DMS79 (cell line): ENCODE measurements around the gene RABGAP1.

ENCODE experiments used
- DNase-seq: peaks from one replicate; lab custom pipeline; 2025; lab: John Stamatoyannopoulos, UW

RABGAP1 gene

DNA sequence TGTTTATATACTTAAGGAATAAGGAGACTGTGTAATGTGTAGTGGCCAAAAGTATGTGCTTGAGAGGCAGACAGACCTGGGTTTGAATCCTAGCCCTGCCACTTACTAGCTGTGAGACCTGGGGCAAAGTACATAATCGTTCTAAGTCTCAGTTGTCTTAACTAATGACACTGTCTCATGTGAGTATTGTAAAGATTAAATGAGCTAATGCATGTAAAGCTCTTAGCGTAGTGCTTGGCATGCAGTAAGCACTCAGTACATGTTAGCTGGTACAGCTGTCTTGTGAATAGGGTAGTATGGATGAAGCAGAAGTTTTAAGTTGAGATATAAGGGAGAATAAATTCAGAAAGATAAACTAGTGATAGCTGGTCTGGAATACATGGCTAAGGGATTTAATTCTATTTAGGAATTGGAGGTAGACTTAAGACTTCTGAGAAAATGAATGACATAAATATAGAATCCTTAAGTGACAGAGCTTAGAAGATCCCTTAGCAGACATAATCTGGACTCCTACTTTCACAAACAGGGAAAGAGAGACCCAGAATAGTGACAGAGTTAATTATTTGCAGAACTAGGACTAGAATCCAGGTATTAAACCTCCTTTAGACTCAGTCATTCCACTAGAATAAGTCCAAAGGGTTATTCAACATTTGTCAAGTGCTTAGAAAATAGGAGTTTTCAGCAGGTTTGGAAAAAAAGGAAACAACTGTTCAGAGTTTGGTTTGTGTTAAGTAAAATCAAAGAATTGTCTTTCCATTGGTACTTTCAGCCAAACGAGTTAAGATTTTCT is 105.8 kb downstream of the RABGAP1 start:
- no peak for DNase-seq

DNA sequence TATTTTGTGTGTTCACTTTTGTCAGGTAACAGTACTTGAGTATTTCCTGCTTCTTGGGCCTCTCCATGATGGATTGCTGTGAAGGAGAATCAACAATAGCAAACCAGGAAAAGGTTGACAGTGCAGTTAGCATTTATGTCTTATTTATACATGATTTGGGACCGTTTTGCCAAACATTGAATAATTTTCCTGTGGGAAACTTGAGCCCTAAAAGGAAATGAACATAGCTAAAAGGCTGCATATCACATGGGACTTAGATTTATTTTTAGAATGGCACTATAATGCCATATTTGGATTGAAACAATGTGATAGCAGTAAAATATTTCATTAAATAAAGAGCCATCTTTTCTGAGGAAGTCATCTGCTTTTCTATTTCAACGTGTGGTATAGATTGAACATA is 107.9 kb downstream of the RABGAP1 start:
- DNase-seq: no peak

DNA sequence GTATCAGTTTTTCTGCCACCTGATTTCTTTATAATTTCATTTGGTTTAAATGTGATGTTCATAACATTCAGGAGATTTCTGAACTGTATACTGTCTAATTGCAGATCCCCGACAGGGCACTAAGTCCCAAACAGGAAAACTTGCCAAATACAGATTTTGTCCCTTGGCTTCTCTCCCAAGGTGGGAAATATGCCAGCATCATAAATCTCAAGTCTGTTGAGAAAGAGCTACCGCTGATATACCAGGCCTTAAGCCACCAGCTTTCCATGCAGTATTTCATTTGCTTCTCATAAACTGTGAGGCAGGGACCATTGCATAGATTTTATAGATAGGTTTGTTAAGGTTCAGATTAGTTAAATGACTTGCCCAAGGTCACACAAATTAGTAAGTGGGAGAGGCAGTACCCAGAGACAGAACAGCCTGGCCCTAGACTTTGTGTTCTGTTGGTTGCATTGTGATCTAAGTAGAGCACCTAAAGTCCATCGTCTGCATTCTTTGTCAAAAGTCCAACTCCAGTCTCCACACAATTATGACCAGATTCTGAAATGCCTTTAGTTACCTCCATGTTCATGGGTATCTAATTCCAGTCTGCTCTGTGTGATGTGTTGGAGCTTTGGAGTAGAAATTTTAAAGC is 108.9 kb downstream of the RABGAP1 start:
- peak; percentile 25 for DNase-seq

DNA sequence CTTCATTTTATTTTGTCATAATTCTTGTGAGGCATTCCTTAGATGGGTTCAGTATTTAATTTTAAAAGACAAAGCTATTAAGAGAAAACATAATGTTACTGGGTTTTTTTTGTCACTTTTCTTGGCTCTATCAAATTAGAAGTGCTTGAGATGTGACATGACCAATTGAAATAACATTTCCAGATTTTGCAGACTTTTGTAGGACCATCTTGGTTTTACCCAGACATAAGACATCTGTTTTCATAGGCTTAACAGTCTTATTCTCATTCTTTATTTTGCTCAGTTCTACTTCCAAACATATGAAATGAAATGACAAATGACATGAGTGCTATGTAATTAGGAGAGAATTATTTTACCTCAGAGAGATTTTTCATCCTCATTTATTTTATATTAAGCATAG is 112.2 kb downstream of the RABGAP1 start:
- DNase-seq: no peak

DNA sequence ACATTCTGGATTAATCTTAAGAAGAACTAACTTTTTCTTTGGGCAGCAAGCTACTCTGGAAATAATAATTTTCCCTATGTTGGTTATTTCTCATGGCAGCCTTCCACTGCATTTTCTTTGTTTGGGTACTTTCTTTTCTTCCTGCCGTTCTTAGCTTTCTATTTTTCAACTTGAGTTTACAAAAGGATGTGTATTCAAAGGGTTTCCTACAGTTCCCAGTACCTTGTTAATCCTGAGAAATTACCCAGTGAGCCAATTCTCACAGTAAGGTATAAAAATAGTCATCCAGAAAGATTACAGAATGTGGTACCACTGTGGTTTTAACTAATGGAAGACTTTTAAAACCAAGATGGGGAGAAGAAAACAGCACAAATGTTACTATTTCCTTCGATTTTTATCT is 112.9 kb downstream of the RABGAP1 start:
- no peak for DNase-seq

DNA sequence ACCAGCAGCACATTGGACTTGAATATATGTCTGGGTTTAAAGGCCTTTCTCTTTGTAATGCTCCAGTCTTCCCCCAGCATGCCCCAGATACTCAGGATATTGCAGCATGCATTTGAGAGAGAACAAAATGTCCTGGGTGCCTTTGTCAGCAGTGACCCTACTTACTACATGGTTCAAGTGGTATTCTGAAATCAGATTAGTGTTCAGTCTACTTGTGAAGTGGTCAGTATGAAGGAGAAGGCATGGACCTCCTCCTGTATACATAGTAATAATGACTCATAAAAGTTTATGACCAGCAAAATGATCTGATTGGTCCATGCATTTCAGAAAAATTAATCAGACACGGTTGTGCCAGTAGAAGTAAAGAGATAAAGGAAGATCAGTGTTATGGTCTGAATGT is 118.0 kb downstream of the RABGAP1 start:
- DNase-seq: no peak

DNA sequence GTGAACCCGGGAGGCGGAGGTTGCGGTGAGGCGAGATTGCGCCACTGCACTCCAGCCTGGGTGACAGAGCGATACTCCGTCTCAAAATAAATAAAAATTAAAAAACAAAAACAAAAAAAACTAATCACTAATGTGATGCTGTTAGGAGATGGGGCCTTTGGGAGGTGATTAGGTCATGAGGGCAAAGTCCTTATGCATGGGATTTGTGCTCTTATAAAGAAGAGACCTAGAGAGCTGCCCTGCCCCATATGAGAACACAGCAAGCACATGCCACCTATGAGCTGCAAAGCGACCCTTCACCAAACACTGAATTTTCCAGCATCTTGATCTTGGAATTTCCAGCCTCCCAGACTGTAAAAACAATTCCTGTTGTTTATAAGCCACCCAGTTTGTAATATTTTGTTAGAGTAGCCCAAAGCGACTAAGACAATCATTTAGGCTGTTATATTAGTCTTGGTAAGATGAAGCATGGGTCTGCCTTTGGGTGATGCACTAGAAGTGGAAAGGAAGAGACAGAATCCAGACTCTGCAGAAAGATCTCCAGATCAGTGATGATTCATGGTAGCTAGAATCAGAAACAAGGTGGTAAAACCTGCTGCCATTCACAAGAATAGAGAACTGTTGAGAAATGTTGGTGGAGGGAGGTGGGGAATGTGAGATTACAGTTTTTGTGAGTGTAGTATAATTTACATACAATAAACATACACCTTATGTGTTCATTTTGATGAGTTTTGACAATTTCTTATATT is 118.8 kb downstream of the RABGAP1 start:
- no peak for DNase-seq

DNA sequence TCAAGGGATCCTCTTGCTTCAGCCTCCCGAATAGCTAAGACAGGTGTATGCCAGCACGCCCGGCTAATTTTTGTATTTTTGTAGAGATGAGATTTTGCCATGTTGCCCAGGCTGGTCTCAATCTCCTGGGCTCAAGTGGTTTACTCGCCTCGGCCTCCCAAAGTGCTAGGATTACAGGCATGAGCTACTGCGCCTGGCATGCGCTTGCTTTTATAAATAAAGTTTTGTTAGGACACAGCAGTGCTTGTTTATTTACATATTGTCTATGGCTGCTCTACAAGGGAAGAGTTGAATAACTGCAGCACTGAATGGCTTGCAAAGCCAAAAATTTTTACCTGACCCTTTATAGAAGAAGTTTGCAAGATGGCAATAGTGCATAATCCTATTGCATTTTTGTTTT is 120.4 kb downstream of the RABGAP1 start:
- DNase-seq: no peak

DNA sequence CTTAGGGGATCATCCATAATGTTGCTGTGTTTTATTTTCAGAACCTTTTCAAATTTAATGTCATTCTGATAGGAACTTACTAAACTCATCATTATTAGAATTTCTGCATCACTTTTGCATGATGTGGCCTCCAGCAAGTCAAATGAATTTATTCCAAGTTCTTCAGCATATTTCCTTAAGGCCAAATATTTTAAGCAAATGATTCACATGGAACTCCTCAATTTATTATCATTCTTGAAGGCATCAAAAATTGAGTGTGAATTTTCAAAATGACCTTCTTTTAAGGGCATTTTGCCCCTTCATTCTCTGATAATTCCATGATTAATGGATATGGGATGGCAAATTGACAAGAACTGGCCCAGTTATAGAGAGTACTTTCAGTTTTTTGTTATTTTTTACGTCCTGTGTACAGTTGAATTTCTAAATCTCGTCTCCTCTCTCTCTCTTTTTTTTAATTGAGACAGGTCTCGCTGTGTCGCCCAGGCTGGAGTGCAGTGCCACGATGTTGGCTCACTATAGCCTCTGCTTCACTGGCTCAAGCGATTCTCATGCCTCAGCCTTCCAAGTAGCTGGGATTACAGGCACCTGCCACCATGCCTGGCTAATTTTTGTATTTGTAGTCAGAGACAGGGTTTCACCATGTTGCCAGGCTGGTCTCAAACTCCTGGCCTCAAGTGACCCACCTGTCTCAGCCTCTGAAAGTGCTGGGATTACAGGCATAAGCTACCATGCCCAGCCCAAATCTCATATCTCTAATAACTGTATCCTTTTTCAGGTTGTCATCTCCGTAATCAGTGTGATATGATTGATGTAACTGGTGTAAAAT is 121.7 kb downstream of the RABGAP1 start:
- DNase-seq: no peak

DNA sequence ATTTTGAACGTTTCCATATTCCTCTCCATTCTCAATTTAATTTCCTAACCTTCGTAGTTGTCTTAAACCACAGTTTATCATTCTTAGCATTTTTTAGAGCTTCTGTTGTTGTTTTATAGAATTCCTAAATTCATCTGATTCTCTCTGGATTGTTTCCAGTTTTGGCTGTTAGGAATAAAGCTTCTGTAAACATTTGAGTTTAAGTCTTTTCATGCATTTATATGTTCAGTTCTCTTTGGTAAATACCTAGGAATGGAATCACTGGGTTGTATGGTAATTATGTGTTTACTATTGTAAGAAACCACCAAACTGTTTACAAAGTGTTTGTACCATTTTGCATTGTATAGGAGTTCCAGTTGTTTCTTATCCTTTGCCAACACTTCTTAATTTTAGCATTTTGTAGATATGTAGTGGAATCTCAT is 122.4 kb downstream of the RABGAP1 start:
- DNase-seq: no peak

DNA sequence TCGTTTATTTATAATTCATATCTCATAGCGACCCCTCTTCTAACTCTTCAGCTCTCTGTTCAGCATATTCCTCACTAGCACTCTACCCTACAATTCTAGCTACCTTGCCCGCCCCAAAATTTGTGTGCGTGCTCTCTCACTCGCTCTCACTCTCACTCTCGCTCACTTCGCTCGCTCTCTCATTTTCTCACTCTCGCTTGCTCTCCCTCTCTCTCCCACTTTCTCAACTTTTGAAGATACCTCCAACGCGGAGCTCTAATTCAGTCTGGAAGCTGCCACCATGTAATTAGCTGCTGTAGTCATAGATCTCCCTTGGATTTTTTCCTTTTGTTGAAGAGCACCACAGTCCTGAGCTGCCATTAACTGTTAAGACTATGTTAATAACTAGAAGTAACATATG is 123.1 kb downstream of the RABGAP1 start:
- DNase-seq: no peak

DNA sequence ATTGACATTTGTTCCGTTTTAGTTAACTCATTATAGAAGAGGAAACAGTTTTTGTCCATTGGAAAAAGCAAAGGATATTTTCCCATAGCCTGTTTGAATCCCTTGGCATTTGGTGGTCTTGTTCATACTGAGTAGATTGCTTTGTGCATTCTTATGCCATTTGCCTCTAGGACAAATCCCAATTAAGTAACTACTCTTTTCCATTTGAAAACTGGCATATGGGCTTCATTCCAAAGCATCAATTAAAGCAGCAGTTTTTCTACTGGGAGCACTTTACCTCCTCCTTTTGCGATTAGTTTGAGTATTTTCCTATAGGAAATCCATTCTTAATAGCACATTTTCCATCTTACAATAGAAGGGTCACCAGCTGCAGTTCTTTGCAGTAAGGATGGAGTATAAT is 123.9 kb downstream of the RABGAP1 start:
- no peak for DNase-seq

DNA sequence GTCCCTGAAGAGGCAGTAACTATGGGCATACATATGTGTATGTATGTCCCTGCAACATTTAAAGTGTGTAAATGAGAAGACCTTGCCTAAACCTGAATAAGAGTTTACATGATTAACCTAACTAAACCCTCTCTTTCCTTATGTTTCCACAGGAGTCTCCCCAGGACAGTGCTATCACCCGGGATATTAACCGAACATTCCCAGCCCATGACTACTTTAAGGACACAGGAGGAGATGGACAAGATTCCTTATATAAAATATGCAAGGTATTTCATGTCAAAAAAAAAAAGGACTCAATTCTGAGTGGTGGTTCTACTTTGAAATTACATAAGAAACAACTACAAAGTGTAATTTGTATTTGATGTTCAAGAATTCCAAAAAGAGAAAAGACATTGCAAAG is 124.4 kb downstream of the RABGAP1 start:
- DNase-seq: no peak

DNA sequence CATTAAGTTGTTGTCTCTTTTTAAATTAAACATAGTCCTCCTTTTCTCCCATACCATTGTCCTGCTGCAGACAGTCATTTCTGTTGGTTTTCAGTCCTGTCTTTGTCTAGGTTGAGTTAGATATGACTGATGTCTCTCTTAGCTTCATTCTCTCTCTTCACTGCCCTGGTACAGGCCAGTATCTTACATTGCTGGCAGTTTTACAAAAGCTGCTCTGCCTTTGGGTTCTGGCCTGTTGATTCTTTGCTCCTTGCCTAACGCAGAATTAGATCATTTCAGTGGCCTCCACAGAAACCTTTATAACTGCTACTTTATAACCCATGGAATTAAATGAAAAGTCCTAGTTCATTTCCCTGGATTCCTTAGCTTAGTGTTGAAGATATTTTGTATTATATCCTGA is 126.3 kb downstream of the RABGAP1 start:
- DNase-seq: no peak

DNA sequence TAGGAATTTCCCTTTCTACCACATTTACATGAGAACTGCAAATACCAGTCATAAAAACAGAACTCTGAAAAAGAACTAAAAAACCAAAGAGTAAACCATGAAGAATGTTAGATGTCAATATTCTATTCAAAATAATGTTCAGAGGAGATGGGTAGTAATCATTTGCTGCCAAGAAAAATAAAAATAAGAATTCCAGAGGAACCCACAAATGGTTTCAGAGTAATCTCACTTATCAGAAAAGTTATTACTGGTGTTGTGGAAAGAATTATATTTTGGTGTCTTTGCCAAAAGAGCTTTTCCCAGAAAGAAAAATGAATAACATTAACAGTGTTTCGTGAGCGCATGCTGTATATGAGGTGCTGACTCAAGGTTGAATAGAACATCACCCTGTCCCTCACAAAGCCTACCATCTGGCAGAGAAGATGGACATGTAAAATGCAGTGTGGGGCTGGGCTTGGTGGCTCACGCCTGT is 128.2 kb downstream of the RABGAP1 start:
- DNase-seq: no peak

DNA sequence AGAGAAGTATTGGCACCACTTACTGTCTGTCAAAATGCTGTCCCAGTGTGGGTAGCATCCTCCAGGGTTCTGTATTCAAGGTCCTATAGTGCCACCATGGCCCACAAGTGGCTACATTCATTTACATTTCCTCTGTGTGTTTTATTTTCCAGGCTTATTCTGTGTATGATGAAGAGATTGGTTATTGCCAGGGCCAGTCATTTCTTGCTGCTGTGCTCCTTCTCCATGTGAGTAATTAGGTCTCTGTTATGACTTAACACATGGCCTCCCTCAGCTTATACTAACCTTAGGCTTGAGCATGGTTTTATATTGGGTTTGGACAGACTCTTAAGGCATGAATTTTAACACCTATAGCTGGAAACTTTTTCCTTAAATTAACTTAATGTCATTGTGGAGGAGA is 129.4 kb downstream of the RABGAP1 start:
- DNase-seq: no peak

DNA sequence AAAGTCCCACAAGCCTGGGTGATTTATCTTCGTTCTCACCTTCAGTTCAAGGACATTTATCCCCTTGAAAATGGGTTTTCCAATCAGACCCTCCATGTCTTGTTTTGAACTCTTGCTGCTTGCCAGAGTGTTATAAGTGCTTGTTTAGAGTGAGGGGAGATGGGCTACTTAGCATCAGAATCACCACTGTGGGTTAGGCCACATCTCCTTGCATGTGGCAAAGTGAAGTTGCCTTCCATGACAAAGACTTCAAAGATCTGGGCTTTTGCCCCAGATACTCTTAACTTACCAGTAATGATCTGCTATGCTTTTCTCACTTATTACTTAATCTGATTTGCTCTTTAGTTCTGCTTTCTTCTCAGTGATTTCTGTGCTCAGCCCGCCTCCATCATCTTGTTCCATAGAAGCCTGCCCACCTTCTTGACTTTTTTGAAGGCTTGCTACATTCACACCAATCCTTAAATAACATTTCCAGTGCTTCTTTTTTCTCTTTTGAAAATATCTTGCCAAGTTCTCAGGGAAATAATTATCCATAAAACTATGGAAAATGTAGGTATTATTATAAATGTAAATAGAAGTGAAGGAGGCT is 131.7 kb downstream of the RABGAP1 start:
- no peak for DNase-seq

DNA sequence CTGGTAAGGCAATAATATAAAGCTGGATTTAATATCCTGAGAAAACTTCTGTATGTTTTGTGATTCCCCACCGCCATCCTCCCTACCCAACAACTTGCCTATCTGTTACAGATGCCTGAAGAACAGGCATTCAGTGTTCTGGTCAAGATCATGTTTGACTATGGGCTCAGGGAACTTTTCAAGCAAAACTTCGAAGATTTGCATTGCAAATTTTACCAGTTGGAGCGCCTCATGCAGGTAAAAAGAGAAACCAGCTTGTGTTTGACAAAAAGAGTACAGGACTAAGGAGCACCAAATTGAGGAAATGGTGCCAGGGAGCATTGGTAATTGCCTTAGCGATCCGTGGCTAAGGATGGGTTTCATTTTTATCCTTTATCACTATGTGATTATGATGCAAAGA is 132.6 kb downstream of the RABGAP1 start:
- DNase-seq: no peak

DNA sequence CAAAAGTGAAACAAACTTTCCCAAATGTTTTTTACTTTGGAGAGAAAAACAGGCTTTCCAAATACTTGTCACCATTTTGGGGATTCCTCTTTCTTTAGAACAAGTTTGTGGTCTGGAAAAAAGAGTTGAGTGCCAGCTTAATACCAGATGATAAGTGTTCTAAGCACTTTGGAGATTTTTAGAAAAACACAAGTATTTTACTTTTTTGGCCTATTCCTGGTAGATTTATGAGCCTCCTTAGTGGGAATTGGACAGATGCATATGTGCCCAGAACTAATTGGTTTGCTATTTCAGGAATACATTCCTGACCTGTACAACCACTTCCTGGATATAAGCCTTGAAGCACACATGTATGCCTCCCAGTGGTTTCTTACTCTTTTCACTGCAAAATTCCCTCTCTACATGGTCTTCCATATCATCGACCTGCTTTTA is 133.2 kb downstream of the RABGAP1 start:
- no peak for DNase-seq

DNA sequence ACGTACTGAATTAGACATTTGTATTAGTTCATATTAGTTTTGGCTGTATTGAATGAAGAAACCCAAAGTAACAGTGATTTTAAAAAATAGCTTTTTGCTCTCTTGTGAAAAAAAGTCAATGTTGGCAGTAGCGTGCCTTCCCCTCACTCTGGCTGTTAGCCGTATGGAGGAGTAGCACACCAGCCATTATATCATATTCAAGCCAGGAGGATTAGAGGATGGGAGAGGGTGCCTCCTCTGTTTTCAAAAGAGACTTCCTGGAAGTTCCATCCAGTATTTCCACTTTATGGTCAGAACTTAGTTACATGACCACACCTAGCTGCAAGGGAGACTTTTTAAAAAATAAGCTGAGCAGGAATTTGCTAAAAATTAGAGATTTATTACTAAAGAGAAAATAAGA is 133.8 kb downstream of the RABGAP1 start:
- DNase-seq: no peak

DNA sequence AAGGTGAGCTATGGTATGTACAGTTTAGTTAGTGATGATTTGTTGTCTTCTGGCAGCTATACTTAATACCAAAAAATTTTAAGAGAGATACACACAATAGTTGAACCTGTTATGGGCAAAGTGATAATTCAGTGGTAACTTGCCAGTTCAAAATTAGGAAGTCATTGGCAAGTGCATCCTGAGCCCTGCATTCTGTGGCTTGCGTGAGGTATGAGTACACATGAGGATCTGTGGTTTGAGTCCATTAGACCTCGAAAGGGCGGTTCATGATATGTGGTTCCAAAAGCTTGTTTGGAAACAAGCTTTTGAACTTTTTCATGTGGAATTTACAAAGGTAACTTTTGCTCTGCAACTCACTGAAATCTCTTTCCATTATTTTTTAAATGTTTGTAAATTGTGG is 139.6 kb downstream of the RABGAP1 start:
- no peak for DNase-seq

DNA sequence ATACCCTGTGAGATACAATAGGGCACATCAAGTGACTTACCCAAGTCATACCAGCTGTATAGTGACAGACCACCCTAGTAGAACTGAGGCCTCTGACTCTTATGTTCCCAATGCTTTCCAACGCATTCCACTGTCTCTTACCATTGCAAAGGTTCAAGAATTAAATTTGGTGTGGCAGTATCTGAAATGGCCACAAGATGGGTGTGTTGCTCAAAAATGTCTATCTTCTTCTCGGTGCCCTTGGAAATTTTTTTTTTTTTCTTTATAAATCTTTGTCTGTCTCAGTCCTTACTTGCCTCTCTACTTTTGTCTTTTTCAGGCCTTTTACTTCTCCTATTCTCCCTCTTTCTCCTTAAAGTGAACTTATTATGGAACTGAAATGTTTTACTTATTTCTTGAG is 141.0 kb downstream of the RABGAP1 start:
- no peak for DNase-seq
